Regular cardiac myocyte (primary cell): ENCODE data around the gene IFIH1. TPM values are rescaled to one million over a fixed set of nuclear protein-coding genes. Genes with fewer than 3 reads are reported as not detected.

Experiments
- total RNA-seq: library from RNA; depleted of rRNA; stranded (reverse); fragments of >200 nt; gene quantifications from 2 replicates; pipeline ENCODE4 v1.2.3, GENCODE V29; 2014

IFIH1 gene
- 3.3 and 8.5 TPM in 2 replicates for total RNA-seq

DNA sequence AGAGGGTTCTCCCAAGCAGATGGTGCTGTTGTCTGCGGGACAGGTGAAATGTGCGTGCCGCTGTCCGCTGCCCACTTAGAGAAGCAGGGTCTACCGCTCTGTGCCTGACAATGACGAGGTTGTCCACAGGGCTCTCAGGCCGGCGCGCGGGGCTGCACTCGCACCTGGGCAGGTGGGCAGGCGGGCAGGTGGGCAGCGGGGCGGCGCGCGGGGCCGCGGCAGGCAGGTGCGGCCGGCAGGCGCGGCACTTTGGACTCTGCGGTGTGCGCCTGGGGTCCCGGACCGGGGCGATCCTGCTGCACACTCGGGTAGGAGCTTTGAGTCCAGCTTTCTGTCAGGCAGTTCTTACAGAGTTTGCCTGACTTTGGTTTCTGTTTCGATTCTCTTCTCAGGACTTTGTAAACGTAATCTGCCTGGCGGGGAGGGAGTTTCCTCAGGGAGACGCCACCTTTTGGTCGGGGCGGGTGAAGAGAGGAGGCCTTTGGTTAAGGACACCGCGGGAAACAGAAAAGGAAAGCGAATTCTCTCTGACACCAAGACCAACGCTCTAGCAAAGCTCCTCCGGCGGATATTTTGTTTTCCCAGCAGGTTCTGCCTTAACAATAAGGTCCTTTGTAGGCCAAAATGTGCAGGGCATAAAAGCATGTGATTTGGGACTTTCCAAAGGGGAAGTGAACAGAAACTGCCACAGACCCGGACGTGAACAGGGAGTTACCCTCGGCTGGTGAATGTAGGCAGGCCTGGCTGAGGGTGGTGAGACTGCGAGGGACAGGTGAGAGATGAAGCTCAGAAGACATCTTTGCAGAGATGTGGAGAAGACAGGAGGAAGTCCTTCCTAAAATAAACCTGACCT is at the start of gene IFIH1:
TSS of gene IFIH1 (minus strand) at position 357 of the 853 bp plus-strand sequence. CDS start 377 bp downstream, outside the sequence.

DNA sequence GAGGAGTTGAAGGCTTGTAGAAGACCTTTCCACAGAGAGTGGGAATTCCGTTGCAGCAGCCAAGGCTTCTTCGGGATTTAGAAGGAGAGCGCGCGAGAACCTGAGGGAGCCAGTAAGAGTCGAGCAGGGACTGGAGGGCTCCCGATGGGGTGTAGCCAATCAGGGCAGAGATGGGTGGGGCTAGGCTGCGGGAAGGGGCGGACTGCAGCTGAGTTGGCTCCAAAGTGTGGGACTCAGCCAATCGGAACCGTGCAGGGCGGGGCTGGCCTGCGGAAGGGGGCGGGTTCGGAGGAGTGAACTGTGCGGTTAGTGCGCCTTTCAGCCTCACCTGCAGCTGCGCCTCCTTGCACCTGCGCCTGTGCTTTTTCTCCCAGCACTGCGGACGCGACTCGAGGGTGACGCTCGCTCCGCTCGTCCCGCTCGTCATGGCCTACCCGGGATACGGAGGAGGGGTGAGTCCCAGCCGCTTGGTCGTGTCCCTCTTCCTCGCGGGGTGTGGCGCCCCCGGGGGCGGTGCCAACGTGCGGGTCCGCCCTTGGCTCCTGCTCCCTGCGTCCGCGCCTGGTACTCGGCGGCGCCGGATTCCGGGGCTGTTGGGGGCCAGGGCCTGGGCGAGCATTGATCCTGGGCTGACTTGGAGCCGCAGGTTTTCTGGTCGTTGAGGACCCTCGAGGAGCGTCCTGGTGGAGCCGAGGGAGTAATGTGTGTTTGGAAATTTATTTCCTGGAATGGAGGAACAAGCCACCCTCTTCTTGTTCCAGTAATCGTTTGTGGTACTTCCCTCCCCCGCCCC is 25.5 kb upstream of the IFIH1 start, which contains the start of gene GCA:
TSS of gene GCA (plus strand) at position 309 of the 793 bp plus-strand sequence. CDS start at position 426, 117 bp downstream.

DNA sequence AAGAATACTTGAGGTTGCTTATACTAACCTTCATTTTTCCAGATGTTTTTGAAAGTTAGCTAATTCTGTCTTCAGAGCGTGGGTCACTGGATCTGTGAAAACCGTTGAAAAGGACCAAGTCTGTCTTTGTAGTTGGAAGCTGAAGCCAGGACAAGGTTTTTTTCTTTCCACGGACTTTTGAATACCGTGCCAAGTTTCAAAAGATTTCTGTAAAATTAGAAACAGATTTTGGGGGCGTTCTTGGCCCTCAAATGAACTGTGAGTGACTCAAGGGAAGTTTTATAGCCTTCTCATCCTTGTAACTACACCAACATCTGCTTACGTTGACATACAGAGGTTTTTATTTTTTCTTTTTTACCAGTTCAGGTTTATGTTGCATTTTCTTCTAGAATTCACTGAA is 75.2 kb downstream of the IFIH1 start, which contains the start of gene FAP:
TSS of gene FAP (minus strand) at position 152 of the 400 bp plus-strand sequence. CDS start at position 34, 118 bp downstream.

Other genes with a start within 250 kb of the IFIH1 start
- 87.2 and 433 TPM in 2 replicates for gene DPP4, start 244.5 kb downstream of the IFIH1 start, total RNA-seq
- gene GCG, start 166.4 kb downstream of the IFIH1 start, total RNA-seq = not detected in 2 replicates
- 41.2 and 274 TPM in 2 replicates for gene FAP, start 75.2 kb downstream of the IFIH1 start, total RNA-seq
- 5.2 and 6.2 TPM in 2 replicates for gene GCA, start 25.4 kb upstream of the IFIH1 start, total RNA-seq